ENCODE results near the gene POU2F1.

Gene POU2F1

GRCh38 chr1:167423684-167424619 lies 203.3 kb downstream of the POU2F1 start:
- no peak for DNase-seq

- DNase-seq, result no peak
Observed at GRCh38 chr1:167425482-167425881, 204.8 kb downstream of the POU2F1 start.

GRCh38 chr1:167426716-167427115 lies 206.0 kb downstream of the POU2F1 start:
- no peak for DNase-seq

GRCh38 chr1:167427848-167428247 lies 207.2 kb downstream of the POU2F1 start:
- peak in 1 of 14 donors; percentile 11 for DNase-seq

- no peak for DNase-seq
Observed at GRCh38 chr1:167428395-167428794, 207.7 kb downstream of the POU2F1 start.

- DNase-seq, result no peak
Observed at GRCh38 chr1:167429612-167430011, 208.9 kb downstream of the POU2F1 start.

GRCh38 chr1:167430134-167430848 lies 209.6 kb downstream of the POU2F1 start:
- peak in 1 of 14 donors; percentile 53 for DNase-seq

- DNase-seq, result no peak
Observed at GRCh38 chr1:167430849-167431242, 210.2 kb downstream of the POU2F1 start.

- no peak for DNase-seq
Observed at GRCh38 chr1:167431261-167431908, 210.7 kb downstream of the POU2F1 start.

GRCh38 chr1:167431909-167432650 lies 211.4 kb downstream of the POU2F1 start:
- DNase-seq, result no peak

- DNase-seq, result no peak
Observed at GRCh38 chr1:167432780-167433179, 212.1 kb downstream of the POU2F1 start.

GRCh38 chr1:167433884-167434283 lies 213.2 kb downstream of the POU2F1 start:
- DNase-seq, result no peak

GRCh38 chr1:167434306-167434705 lies 213.6 kb downstream of the POU2F1 start:
- DNase-seq, result no peak

GRCh38 chr1:167435484-167435883 lies 214.8 kb downstream of the POU2F1 start:
- no peak for DNase-seq

- no peak for DNase-seq
Observed at GRCh38 chr1:167438171-167439138, 217.8 kb downstream of the POU2F1 start.

GRCh38 chr1:167439301-167439988 lies 218.8 kb downstream of the POU2F1 start:
- DNase-seq, result peak in 9 of 14 donors; percentile 9 to 35 (median 17)

GRCh38 chr1:167440345-167440744 lies 219.7 kb downstream of the POU2F1 start:
- DNase-seq, result no peak

- no peak for DNase-seq
Observed at GRCh38 chr1:167440776-167441175, 220.1 kb downstream of the POU2F1 start.

GRCh38 chr1:167441222-167441621 lies 220.5 kb downstream of the POU2F1 start:
- DNase-seq, result no peak

GRCh38 chr1:167442142-167442848 lies 221.6 kb downstream of the POU2F1 start:
- DNase-seq, result peak in 11 of 14 donors; percentile 11 to 76 (median 47)
